Sigmoid colon (tissue), 3 donors: ENCODE results near the gene MEGF6.

Experiments used
- CTCF ChIP-seq, 4 experiments: fragments of 450-650 bp in 3 of 4; fragments of 200-600 bp in 1 of 4; IDR thresholded peaks; one replicate each; pipeline ENCODE4 v1.5.1; 2016 to 2019; ENCODE audit warnings: antibody characterized with exemption in 4 of 4, mild to moderate bottlenecking in 3 of 4, moderate library complexity in 2 of 4
- POLR2A ChIP-seq, 2 donors: fragments of 450-650 bp; IDR thresholded peaks; one replicate each; pipeline ENCODE4 v1.6.1; 2016; ENCODE audit warnings: antibody characterized with exemption in 2 of 2, mild to moderate bottlenecking in 2 of 2, moderate library complexity in 2 of 2

- TF ChIP-seq POLR2A (IDR thresholded peaks at IDR 0.05) (no peak), CTCF (IDR thresholded peaks at IDR 0.05) (no peak)
Observed at GRCh38 chr1:3659093-3659492, 47.8 kb upstream of the MEGF6 start.
